Activated T-helper 17 cell treated with anti-CD3 and anti-CD28 coated beads, Interleukin-2, amount 50 U/mL, for 72 hours (primary cell): ENCODE data around the gene PTPRN. TPM values are rescaled to one million over a fixed set of nuclear protein-coding genes. Genes with fewer than 3 reads are reported as not detected.

Experiments
- total RNA-seq, 2 donors: library from RNA; stranded (reverse); gene quantifications; one replicate each; pipeline ENCODE4 v1.2.3, GENCODE V29; 2022

The PTPRN gene
- total RNA-seq, 2 donors from 2014 or later: 0.67 to 6.3 TPM

Other genes with a start within 250 kb of the PTPRN start
- gene IHH, start 248.5 kb downstream of the PTPRN start, total RNA-seq: under 1 TPM; 0.28 to 0.29 TPM
- 10 to 100 TPM; 24.1 to 26.6 TPM for gene NHEJ1, start 148.6 kb downstream of the PTPRN start, total RNA-seq
- 1 to 10 TPM; 2.9 to 7.7 TPM for gene SLC23A3, start 139.4 kb downstream of the PTPRN start, total RNA-seq
- 10 to 100 TPM; 60.4 to 67.0 TPM for gene CNPPD1, start 132.5 kb downstream of the PTPRN start, total RNA-seq
- 100 to 1,000 TPM; 104 to 148 TPM for gene RETREG2, start 131.1 kb downstream of the PTPRN start, total RNA-seq
- gene ZFAND2B, start 102.6 kb downstream of the PTPRN start, total RNA-seq: 10 to 100 TPM; 27.9 to 29.8 TPM
- gene ABCB6, start 90.4 kb downstream of the PTPRN start, total RNA-seq: 10 to 100 TPM; 29.7 to 94.1 TPM
- gene ATG9A, start 79.8 kb downstream of the PTPRN start, total RNA-seq: 10 to 100 TPM; 46.6 to 81.3 TPM
- gene ANKZF1, start 79.6 kb downstream of the PTPRN start, total RNA-seq: 100 to 1,000 TPM; 109 to 367 TPM
- gene GLB1L, start 64.0 kb downstream of the PTPRN start, total RNA-seq: 1 to 10 TPM; 2.8 to 5.3 TPM
- gene STK16, start 63.9 kb downstream of the PTPRN start, total RNA-seq: 10 to 100 TPM; 22.0 to 30.3 TPM
- gene TUBA4B, start 56.2 kb downstream of the PTPRN start, total RNA-seq: not detected
- 100 to 1,000 TPM; 347 to 530 TPM for gene TUBA4A, start 55.5 kb downstream of the PTPRN start, total RNA-seq
- 100 to 1,000 TPM in 1 of 2 donors, 10 to 100 TPM in 1; 55.7 to 153 TPM for gene DNAJB2, start 30.0 kb downstream of the PTPRN start, total RNA-seq
- not detected for gene RESP18, start 23.3 kb upstream of the PTPRN start, total RNA-seq
- gene DNPEP, start 78.5 kb upstream of the PTPRN start, total RNA-seq: 10 to 100 TPM; 80.9 to 99.6 TPM
- gene DES, start 109.0 kb upstream of the PTPRN start, total RNA-seq: not detected
- gene SPEG, start 125.4 kb upstream of the PTPRN start, total RNA-seq: 1 to 10 TPM in 1 of 2 donors, under 1 TPM in 1; 0.79 to 1.7 TPM
- 10 to 100 TPM; 31.7 to 36.3 TPM for gene GMPPA, start 189.5 kb upstream of the PTPRN start, total RNA-seq
- under 1 TPM in 1 of 2 donors, not detected in 1; 0.56 TPM for gene ASIC4, start 205.1 kb upstream of the PTPRN start, total RNA-seq
- 10 to 100 TPM; 14.0 to 27.6 TPM for gene CHPF, start 234.4 kb upstream of the PTPRN start, total RNA-seq
- 1 to 10 TPM; 3.7 to 5.1 TPM for gene TMEM198, start 234.6 kb upstream of the PTPRN start, total RNA-seq